NT2/D1 (cell line): ENCODE data around the gene CLASP1.

Experiments used
- SUZ12 ChIP-seq: IDR thresholded peaks from 2 replicates; pipeline ENCODE4 v1.6.1; 2011; ENCODE audit not compliant: insufficient read length, insufficient read depth; ENCODE audit errors: extremely low read depth
- YY1 ChIP-seq: IDR thresholded peaks from 2 replicates; pipeline ENCODE4 v1.6.1; 2011; ENCODE audit not compliant: insufficient read length, insufficient read depth
- ZNF274 ChIP-seq: IDR thresholded peaks from 2 replicates; pipeline ENCODE4 v1.6.1; 2011; ENCODE audit warnings: mild to moderate bottlenecking, low read depth, low read length

- no peak for TF ChIP-seq YY1
- no peak for TF ChIP-seq ZNF274
- TF ChIP-seq SUZ12, result no peak
Observed at GRCh38 chr2:121663434-121663833, 14.2 kb upstream of the CLASP1 start.
